Stromal cell of bone marrow (primary cell): ENCODE results near the gene SCD5.

Source experiments
- DNase-seq: peaks from one replicate; pipeline ENCODE4 v3.0.0-alpha.2; 2012; ENCODE audit warnings: low read depth

SCD5 gene

DNA sequence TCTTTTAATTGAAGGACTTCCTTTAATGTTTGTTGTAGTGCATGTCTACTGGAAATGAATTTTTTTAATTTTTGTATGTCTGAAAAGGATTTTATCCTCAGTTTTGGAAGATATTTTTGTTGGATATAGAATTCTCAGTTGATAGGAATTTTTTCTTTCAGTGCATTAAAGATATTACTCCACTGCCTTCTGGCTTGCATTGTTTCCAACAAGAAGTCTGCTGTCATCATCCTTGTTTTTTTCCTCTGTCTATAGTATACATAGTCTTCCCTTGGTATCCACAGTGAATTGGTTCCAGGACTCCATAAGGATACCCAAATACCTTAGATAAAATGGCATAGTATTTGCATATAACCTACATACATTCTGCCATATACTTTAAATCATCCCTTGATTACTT lies 33.5 kb downstream of the SCD5 start:
- no peak for DNase-seq

DNA sequence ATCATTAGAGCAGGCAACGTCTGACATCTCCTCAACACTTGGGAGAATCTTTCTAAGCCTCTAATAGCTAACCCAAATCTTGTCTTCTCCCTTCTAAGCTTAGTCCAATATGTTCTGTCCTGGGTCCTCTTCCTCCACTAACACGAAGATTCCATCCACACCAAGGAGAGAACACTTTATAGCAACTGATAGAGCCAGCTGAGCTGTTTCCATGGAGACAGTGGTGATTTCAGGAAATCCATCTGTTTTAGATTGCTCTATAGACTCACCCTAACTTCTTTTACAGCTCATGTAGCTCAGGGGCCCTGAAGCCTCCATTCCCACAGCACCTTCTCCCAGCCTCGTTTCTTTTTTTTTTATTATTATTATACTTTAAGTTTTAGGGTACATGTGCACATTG lies 37.4 kb downstream of the SCD5 start:
- DNase-seq: no peak

DNA sequence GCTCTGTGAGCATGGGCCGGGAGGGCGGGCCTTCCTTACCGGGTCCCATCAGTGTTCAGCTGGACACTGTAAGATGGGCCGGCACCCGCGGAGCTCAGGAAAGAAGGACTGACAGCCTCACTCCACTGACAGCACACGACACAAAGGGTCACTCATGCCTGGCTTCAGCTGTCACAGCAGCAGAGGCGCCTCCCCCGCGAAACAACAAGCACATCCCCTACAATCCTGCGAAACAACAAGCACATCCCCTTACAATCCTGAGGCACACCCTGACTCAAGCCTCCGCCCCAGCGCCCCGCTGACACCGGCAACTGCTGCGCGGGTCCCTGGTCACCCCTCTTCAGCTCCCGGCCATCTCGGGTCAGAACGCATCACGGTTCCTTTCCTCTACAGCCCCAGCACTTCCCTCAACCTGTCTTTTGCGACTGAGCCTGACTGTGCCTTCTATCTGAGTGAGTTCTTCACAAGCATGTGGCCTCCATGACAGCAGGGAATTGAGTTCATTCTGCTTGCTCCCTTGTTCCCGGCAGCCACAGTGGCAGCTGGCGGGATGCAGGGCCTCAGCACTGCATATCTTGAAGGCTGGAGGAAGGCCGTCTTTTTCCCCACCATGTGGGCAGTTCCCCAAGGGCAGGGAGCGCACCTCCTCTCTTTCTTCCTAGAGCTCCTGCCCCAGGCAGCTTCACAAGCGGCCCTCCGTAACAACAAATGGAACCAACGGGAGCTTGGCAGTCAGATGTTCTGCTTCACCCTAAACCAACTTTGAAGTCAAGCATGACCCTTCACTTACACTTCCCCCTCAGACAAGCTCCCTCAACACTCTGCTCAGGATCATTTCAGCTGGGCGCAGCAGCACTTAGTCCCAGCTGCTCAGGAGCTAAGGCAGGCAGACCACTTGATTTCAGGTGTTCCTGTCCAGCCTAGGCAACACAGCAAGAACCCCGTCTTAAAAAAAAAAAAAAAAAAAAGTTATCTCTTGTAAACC lies 39.6 kb downstream of the SCD5 start:
- DNase-seq: no peak

DNA sequence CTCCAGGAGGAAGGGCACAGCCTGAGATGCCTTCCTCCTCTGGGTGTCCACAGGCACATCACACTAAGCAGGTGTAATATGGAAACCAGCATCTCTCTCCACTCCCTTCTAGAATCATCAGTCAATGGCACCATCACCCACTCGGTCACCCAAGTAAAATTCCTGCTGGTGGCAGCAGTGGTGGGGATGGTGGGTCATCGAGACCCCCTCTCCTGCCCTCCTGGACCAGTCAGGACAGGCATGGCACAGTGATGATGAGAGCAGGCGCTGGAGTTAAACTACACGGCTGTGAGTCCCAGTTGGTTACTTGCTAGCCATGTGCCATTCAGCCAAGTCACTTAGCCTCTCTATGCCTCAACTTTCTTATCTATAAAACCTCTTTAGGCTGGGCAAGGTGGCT lies 42.5 kb downstream of the SCD5 start:
- DNase-seq: no peak

DNA sequence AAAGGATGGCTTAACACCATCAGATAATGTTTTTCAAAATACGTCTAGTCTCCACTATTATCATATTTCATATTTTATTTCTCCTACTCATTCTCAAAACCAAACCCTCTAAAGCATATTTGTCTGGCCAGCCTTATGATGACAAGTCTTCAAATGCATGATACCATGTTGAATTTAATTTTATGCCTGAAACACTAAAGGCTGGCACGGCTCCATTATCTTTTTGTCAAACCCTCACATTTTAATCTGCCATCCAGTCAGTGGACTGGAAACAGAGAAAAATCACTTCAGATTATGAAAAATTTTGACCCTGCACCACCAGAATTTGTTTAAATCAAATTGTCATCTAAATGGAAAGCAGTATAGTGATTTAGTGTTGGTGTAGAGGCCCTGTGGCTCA lies 42.9 kb downstream of the SCD5 start:
- DNase-seq: no peak

DNA sequence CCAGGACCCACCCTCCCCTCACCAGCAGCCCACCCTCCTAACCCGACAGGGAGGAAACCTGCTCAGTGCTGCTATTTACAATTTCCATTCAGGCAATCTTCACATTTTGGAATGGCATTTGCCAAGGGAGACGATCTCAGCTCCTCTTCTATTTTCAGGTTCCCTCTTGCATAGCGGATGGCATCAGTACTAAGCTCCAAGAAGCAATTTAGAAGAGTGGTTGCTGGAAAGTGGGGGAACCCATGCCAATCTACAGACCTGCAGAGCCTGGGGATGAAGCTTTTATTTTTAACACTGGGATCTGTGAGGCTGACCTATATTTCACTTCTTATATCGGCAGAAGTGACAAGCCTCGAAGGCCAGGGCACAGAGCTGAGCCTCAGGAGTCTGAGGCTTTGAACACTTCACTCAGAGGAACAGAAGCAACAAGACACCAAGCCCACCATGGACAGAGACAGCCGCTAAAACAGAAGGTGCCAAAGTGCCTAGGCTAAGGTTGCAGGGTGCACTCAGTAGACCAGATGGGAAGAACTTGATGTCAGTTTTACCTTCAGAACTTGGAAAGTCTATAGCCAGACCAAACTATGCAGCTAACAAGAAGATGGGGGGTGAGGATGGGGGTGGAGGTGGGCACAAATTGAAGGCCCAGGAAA lies 44.0 kb downstream of the SCD5 start:
- DNase-seq: no peak

DNA sequence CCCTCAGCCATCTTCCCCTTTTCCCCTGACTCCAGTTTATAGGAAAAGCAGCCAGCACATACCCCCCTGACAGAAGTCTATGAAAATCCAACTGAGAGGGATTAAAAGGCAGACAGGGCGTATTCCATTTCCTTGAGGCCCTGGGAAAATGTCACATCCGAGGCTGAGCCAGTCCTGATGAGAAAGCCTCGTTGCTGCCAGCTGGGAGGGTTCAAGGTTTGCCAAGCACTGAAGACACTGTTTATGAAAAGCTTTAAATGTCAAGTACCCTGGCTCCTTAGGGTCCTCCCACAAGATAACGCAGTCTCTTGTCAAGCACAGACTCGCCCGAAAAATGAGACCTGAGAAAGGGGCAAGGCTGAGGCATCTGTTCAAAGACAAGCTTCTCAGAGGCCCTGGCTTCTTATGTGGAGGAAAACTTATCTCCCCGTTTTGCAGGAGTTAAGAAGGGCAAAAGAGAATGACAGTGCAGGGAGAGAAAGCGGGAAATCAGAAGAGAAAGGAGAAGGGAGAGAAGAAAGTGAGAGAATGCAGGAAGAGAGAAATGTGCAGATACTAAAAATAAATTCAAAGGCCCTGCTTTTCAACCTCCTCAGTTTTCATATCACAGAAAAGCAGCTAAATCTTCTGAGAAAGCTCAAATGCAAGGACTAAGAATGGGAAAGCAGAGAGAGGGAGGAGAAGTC lies 44.7 kb downstream of the SCD5 start:
- no peak for DNase-seq

DNA sequence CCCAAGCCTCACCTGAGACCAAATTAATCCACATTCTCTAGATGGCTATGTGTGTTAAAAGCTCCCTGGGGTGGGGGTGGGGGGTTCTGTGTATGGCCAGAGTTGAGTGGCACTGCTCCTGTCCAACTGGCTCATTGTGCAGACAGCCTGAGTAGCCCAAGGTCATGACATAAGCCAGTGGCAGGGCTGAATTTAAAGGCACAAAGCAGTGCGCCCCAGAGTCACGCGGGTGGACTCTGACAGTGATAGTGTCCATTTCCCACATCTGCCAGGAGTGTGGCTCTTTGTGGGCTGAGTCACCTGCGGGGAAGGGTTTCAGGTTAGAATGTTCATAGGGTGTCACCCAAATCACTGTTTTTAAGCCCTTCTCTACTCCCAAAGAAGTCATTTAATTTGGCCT lies 45.4 kb downstream of the SCD5 start:
- no peak for DNase-seq

DNA sequence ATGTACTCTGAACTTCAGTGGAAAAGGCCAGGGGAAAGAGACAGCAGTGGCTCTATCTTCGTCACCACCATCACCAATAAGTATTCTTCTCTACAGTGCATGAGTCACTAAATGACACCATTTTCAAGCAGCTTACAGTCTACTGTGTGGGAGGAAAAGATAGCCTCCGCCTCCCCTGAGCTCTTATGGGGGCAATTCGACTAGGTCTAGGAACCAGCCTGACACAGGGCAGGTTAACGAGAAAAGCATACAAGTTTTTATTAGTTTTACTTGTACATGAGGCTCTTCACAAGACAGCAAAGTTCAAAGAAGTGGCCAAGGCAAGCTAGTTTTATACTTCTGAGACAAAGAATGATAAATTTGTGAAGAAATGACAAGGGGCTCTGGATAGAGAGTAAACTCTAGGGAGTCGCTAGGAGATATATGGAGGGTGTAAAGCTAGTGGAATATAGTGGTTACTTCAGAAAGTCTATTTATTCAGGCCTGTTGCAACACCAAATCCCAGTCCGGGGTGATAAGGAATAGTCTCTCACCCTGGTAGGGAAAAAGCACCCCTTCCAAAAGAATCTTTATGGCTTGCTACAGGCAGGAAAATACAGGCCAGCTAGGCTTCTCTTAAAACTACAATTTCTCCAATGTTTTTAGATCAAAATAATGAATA lies 49.7 kb downstream of the SCD5 start:
- DNase-seq: no peak

DNA sequence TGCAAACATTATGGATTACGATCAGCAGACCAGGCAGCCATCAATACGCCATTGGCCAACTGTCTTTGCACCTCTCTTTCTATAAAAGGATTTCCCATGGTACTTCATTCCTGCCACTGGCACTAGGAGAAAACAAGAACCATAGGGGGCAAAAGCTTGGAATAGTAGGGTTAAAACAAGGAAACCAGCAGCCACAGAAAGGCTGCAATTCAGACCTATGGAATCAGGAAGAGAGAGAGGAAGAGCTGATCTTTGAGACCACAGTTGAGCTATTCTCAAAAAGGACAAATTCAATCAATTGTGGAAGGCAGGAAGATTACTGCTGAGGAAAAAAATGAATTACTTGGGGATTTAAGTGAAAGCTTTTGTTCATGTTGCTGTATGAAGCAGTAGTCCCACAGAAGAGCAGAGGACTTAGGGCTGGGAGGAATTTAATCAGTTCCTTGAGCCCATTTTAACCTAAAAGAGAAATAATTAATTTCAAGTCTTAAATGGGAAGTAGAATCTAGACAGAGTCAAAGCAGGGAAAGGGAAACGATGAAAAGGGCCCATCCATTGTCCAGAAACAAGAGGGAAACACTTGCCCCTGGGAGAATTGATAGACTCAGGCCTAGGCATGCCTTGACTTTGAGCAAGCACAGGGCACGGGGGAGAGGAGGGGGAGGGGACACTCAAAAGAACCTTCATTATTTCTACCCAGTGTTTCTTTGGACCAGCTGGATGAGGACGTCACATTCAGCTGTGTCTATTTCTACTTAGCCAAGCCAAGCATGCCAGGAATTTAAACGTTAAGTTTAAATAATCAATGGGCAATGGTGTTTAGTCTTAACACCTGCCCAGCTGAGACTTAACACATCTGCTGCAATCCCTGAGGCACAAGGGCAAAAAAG lies 50.7 kb downstream of the SCD5 start:
- DNase-seq: no peak

DNA sequence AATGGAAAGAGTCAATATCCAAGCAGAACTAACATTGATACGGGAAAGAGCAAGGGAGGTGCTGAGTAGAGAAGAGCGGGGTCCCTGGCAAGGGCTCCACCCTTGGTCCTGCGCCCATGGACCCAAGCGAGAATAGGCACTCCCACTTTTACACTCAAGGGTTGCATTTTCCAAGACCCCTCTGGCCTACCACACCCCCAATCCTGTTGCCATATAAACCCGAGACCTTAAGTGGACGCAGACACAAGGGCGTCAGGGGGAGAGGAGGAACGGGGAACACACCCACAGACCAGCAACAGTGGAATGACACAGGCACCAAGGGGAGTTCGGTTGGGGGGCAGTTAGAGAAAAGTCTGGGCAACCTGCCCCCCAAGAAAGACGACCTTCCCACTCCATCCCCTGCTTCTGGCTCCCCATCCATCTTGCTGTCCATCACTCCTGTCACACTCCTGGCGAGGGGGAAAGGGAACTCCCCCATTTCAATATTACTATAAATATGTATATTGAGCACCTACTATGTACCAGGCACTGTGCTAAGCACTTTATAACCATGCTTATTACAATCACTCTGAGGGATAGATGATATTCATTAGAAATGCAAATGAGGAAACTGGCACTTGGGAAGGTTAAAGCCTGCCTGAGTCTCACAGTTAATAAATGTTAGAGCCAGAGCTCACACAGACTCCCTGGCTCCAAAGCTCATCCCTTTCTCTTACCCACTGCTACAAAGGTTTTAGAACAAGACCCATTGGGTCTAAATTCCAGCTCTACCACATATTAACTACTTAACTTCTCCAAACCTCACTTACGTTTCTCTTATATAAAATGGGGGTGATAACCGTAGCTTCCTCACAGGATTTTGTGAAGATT lies 51.7 kb downstream of the SCD5 start:
- no peak for DNase-seq

DNA sequence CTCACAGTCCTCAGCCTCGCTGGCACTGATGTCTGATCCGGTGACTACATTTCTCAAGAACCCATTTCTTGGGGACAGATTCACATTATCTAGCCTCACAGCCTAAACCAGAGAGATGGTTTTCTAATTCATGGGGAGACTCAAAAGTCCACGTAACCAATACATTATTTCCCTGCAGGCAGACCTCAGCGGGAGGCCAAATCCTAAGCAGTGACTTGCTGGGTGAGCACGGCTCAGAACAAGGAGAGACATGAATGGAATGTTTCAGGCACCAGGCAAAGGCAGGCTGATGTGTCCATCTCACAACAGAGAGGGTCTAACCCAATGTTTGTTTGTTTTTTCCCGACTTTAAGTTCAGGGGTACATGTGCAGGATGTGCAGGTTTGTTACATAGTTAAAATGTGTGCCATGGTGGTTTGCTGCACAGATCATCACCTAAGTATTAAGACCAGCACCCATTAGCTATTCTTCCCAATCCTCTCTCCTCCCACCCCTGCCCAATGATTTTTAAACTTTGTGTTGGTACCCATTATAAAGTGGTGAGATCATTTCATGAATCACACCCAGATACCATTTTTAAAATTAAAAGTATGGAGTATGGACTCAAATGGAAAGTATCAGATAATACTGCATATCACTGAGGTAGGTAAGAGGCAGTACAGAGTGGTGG lies 53.3 kb downstream of the SCD5 start:
- no peak for DNase-seq

DNA sequence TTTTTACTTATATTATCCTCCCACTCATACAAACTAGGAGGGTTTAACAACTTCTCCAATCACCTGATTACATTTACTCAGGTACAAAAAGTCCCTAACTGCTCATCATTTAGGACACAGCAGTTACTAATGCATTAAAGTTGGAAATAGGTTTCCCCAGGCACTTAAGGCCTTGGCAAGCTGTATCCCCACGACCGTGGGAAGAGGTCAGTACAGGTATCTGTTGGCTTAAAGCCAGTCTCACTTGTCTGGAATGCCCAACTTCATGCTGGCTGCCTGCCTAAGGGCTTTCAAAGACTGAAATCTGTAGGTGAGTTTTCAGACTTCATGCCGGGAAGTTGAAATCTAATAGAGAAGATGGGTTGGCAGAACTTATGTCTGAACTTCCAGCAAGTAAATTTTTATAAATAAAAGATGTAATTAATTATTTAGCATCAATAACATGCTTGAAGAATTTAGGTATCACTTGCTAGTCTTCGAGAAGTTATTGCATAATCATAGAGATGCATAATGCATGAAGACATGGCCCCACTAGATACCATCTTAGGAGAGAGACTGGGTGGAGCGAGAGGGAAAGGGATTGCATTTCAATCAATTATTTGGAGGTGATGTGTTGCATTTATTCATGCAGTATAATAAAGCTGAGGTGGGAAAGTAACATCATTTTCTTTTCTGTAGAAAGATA lies 54.2 kb downstream of the SCD5 start:
- DNase-seq: no peak

DNA sequence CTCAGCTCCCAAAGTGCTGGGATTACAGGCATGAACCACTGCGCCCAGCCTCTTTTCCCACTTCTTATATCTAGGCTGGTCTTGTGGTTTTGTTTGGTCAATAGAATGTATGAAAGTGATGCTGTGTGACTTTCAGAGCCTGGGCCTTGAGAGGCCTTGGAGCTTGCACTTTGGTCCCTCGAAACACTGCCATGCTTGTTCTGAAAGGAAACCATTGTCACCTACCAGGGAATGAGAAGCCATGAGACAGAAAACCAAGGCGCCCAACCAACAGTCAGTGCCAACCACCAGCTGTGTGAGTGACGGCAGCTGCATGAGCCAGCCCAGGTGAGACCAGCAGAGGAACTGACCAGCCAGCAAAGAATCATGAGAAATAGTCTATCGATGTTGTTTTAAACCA lies 57.4 kb downstream of the SCD5 start:
- no peak for DNase-seq

DNA sequence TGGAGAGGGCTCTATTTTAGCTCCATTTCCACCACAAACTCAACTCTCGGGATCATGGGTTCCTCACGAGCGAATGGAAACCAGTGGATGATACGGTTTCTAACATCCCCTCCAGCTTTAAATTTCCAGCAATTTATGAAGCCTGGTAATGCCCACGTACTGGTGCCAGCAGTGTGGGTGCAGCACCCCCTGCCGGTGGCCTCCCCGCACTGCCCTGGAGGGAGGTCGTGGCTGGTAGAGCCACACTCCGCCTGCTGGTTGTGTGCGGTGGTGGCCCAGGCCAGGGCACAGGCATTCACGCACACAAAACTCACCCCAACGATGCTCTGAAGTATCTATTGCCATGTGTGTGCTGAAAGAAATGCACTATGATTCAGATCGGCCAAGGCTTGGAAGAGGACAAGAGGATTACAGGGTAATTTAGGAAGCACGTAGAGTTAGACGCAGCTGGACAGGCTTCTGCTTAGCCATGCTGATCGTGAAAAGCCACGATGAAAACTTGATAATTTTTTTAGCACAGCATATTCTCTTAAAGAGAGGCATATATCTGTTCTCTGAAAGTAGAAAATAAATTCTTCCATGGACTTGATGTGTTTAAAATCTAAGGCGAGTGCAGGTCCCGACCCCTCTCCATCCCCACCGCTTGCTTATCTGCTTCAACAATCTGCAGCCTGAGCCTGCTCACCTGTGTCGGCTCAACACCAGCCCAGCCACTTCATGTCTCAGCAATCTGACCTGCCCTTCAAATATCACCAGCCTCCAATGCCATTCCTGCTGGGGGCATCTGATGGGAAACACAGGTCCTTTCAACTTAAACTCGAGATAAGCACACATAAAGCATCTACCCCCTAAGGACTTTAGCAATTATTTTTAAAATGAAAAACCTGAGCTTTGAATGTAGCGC lies 59.1 kb downstream of the SCD5 start:
- DNase-seq: peak; percentile 25

DNA sequence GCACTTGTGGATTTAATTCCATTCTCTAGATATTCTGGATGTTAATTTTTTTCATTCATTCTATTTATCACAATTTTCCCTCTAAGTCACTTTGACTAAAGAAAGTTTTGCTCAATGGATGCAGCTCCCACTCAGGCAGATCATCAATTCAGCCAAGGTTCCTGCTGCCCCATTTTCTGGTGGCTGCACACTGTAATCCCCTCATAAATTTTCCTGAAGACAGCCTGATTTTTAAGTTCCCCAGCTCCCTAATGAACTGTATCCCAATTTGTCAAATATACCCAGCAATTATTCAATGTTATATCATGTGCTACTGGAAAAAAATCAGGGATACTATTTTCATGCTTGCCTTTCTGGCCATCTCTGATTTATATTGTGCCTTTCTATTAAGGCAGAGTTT lies 61.2 kb downstream of the SCD5 start:
- DNase-seq: no peak

DNA sequence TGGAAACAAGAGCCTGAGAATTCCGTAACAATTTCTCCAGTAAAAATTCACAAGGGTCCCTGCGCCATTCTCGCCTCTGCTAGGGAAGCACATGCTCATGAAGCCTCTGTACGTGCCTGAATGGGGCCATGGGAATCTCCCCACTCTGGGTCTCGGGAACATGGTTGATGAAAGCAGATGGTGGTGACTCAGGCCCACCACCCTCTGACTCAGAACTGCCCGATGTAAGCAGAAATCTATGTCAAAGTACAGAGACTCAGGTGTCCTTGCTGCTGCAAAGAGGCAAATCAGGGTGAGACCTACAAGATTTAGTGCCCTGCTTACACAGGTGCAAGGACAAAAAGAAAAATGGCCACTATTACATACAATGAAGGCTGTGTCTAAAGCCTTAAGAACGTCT lies 65.0 kb downstream of the SCD5 start:
- DNase-seq: peak; percentile 18

DNA sequence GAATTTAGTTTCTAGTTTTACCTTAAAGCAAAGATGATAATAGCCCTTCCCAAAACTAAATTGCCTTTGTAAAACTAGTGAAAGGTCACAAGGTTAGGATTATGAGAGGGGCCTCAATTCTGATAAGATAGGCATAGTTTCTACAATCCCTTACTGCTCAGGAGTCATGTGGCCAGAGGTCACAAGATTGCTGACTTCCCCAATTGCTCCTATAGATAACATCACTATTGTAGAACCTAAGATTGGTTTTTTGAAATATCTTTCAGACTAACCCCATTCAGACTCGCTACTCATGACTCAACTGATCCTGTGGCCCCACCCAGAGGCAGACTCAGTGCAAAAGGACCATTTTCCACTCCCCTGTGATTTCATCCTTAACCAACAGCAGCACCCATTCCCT lies 70.3 kb downstream of the SCD5 start:
- DNase-seq: no peak
